GM21737 (cell line): ENCODE results near the gene NDUFB10.
A peak's percentile ranks its signal among the peaks of the same experiment; 100 is the strongest.
"Not testable (repeated sequence)": the region's sequence is repeated elsewhere in the genome, so short reads cannot be mapped to it uniquely, and the experiment has no call there.

Experiments
- ATAC-seq: cut with Tn5 transposase; IDR thresholded peaks from one replicate; pipeline ENCODE4 v1.9.1; 2021; ENCODE audit warnings: mild to moderate bottlenecking, moderate library complexity; ENCODE audit not compliant: unreplicated experiment

Gene NDUFB10

GRCh38 chr16:1944612-1945199, 14.6 kb upstream of the NDUFB10 start:
- no peak for ATAC-seq

DNA sequence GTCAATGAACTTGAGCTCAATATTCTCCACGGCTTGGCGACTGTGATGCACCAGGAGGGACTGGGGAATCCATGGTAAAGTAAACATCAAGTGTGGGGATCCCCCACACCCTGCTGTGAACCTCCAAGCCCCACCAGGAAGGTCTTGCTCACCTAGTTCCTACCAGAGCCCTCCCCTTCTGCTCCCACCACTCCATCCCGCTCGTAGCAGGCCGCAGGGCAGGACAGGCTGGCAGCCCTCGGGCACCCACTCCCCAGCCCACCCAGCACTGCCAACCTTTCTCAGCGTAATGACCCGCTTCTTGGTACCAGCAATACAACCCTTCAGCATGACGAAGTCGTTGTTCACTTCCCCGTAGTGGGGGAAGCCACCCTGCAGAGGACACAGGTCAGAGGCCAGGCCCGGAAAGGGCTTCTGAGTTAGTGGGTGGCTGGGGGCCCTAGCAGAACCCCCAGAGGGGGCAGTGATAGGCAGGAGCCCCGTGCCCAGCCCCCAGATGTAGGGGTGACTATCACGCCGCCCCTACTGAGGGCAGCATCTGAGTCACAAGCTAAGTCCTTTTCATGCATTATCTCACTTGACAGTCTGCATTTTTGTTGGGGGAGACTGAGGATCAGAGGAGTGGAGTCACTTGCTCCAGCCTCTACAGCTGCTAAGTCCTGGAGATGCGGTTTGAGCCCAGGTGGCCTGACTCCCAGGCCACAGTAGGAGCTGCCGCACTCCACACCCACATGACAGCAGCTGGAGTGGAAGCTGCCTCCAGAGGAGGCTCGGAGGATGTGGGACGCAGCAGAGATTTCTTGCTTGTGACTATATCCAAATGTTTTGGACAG, 13.6 kb upstream of the NDUFB10 start:
- no peak for ATAC-seq

DNA sequence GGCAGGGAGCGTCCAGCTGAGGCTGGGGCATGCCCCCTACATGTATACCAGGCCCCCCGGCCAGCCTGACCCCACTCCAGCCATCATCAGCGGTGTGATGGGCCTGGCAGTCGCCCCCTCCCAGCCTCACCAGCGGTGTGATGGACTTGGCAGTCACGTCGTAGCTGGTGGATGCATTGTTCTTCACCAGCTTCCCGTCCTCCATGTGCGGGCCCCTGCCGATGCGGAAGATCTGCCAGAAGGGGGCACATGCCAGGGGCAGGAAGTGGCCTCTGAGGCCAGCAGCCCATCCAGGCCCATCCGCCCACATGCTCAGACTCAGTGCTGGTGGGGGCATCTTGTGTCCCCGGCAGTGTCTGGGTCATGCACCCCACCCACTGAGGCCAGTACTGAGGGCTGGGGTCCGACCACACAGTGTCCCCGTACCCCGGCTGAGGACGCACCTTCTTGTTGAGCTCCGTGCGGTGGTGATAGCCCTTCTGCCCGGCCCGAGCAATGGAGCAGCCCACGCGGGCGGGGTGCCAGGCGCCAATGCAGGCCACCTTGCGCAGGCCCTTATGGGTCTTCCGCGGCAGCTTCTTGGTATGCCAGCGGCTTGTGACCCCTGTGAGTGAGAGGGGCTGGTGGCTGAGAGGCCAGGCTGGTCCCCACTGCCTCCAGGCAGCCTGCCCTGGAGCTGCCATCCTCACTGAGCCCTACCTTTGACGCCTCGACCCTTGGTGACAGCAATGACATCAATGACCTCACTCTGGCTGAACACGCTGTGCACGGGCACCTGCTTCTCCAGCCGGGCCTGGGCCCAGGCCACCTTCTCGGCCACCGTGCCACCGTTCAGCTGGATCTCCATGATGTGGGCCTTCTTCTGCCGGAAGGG, 12.6 kb upstream of the NDUFB10 start:
- no peak for ATAC-seq

DNA sequence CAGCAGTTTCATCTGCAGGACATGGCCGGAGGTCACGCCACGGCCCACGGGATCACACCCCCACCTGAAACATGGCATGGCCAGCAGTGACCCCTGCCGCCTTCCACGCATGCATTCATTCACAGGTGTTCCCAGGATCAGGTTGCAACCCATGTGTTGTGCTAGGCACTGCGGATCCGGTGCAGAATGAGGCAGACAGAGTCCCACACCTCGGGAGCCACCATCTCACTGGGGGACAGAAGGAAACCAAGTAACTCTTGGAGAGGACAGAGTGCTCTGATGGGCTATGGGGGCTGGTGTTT, 12.0 kb upstream of the NDUFB10 start:
- no peak for ATAC-seq

DNA sequence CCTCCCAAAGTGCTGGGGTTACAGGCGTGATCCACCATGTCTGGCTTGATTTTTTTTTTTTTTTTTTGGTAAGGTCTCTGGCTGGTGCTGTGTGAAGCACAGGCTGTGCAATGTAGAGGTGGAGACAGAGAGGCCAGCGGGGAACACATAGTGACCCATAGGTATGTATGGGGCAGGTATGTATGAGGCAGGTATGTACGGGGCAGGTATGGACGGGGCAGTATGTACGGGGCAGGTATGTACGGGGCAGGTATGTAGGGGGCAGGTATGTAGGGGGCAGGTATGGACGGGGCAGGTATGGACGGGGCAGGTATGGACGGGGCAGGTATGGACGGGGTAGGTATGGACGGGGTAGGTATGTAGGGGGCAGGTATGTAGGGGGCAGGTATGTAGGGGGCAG, 9.8 kb upstream of the NDUFB10 start:
- ATAC-seq, result no peak

DNA sequence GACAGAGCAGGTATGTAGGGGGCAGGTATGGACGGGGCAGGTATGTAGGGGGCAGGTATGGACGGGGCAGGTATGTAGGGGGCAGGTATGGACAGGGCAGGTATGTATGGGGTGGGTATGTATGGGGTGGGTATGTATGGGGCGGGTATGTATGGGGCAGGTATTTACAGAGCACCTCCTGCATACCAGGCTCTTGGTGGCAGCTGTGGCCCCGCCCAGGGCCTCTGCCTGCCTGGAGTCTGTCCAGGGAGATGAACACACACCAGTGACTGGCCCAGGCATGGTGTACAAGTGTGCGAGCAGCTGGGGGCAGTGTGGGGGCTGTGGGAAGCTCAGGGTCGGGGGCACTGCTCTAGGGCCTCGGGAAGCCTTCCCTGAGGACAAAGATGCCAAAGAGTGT, 9.3 kb upstream of the NDUFB10 start:
- ATAC-seq, result no peak

DNA sequence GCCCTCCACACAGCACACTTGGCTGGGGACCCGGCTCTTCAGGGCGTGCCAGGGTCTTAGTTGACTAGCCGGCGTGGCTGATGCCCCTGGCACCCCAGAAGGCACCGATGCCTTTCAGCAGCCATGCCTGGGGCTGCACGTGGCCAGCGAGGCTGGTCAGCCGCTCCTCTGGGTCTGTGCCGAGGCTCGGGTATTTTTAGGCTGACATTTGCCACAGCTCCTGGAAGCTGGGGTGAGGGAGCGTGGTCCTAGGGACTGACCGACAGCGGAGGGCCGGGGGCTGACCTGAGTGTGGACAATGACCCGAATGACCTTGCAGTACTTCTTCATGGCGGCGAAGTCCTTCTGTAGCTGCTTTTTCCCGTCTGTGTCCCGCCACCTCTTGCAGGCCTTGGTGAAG, 8.8 kb upstream of the NDUFB10 start:
- no peak for ATAC-seq

GRCh38 chr16:1953734-1954133, 5.6 kb upstream of the NDUFB10 start:
- ATAC-seq, result no peak

- not testable (repeated sequence) for ATAC-seq
These were observed 1.8 kb upstream of the NDUFB10 start for GRCh38 chr16:1957434-1958142.

GRCh38 chr16:1958143-1958491, 1.2 kb upstream of the NDUFB10 start:
- not testable (repeated sequence) for ATAC-seq

- peak; percentile 2 for ATAC-seq
These were observed 546 bp upstream of the NDUFB10 start for GRCh38 chr16:1958715-1959268.

DNA sequence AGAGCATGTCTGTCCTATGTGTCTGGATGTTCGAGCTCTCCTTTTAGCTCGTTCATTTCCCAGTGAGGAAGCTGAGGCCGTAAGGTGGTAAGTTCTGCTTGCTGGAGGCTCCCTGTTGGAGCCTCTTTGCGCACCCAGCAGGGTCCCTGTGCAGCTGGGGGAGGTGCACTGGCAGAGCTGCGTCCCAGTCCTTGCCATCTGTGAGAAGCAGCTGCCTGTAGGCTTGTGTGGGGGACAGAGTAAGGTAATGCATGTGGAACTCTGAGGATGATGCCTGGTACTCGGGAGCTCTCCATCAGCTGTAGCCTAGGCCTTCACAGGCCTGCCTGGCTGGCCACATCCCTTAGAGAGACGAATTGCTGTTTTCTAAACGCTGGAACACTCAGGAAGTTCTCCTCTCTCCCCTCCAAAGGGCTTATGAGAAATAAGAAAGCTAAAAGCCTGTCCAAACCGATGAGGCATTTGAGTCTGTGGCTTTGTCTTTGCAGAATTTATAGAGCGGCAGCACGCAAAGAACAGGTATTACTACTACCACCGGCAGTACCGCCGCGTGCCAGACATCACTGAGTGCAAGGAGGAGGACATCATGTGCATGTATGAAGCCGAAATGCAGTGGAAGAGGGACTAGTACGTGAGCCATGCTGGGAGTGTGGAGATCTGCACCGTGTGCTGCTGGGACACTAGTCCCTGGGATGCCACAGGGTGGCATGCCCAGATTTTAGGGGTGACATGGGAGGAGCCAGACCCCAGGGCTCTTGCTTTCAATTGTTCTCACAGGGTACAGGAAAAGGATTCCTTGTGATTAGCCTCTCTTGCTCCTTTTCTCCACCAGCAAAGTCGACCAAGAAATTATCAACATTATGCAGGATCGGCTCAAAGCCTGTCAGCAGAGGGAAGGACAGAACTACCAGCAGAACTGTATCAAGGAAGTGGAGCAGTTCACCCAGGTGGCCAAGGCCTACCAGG, 1.6 kb downstream of the NDUFB10 start:
- ATAC-seq, result no peak

DNA sequence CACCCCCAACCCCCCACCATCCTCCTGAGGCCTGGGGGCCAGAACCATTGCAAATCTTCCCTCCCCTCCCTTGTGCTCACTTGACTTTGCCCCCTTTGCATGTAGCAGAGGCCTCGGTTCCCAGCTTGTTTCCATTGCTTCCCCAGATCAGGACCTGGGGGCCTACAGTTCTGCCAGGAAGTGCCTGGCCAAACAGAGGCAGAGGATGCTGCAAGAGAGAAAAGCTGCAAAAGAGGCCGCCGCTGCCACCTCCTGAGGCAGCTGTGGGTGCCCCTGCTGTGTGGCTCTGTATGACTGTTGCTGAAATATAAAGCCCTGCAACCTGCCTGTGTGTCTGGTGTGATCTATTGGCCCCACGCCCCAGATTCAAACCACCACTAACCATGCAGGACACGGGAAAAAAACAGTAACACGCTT, 2.3 kb downstream of the NDUFB10 start:
- no peak for ATAC-seq

- ATAC-seq, result not testable (repeated sequence)
These were observed 3.1 kb downstream of the NDUFB10 start for GRCh38 chr16:1962161-1963153.

DNA sequence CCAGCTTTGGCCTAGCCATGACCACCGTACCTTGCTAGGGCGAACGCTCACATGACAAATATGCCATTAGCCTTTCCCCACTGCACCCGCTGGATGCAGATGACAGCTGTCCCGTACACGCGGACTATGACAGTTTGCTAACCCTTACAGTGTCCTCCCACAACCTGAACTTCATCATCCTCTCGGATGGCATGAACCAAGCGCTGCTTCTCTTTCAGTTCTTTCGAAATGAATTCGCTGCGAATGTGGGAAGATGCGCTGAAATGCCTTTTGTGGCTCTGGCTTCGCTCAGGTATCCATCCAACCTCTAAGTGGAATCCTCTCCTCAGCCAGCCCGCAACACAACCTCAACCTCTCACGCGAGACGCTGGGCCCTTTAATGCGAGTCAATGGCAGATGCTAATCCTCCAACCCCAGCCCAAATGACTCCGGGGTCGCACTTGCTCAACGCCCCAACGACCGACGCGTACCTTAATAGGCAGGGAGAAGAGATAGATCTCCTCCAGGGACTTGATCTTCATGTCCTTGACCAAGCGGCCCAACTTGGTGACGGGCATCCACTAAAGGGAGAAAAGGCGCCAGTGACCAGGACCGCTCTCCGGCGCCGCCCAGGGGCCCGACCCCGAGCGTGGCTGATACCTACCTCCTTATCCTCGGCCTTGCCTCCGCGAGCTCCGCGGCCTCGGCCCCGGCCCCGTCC, 4.6 kb downstream of the NDUFB10 start:
- ATAC-seq, result peak; percentile 1

DNA sequence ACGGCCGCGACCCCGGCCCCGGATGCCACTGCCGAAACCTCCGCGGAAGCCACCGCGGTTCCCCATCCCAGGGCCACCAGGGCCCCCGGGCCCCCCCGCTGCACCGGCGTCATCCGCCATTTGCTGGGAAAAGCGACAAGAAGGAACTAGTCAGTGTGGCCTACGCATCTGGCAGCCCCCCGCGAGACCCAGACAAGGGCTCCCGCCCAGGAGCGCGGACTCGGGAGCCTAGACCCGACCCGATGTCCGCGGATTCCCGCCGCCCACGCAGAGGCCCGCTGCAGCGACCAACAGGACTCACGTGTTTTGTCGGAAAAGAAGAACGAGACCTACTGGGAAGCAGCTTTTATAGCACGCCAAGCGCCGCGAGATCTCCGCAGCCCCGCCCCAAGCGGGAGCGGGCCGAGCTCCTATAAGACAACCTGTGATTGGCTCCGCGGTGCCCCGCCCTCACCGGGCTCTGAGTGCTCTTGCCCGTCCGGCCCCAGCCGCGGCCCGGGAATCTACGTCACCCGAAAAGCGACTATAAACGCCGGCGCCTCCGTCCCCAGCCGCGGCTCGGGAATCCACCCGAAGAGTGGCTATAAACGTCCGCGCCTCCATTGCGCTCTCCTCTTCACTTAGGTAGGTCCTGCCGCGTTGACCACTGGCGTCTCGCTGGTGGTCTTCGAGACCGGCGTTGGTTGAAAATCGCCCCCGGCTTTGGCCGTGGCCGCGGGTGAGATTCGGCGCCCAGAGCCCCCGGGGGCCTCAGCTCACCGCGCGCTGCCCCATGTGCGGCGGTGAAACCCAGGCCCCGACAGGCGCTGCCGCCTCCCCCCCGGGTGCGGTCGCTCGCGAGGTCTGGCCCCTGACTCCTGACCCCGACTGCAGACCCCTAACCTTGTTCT, 5.4 kb downstream of the NDUFB10 start, which contains the start of gene RPS2:
Gene RPS2 (minus strand): TSS at position 321 of the 890 bp plus-strand sequence. CDS start 201 bp downstream, at position 120.
- peak; percentile 77 for ATAC-seq
